SK-N-SH (cell line): ENCODE data around the gene LRRC2. TPM values are rescaled to one million over a fixed set of nuclear protein-coding genes. Genes with fewer than 3 reads are reported as not detected.

Experiments used
- CTCF ChIA-PET: fragments of 300-600, 350-600 bp; formaldehyde crosslinking; extraction: SDS; loops from one replicate; lab custom pipeline; 2021; lab: Yijun Ruan, JAX
- POLR2A ChIA-PET: fragments of 350-600 bp; sonication (Branson Sonifier 250); formaldehyde crosslinking; extraction: SDS; loops from one replicate; lab custom pipeline; 2020; ENCODE audit warnings: antibody characterized with exemption, inconsistent platforms; lab: Yijun Ruan, JAX
- DNase-seq: peaks from one replicate; pipeline ENCODE4 v3.0.0; 2012
- H2AFZ ChIP-seq: fragments of 200-600 bp; sonication (generic); 2 replicates; pipeline ENCODE4 v1.8.1; 2016; ENCODE audit warnings: antibody characterized with exemption, mild to moderate bottlenecking, low read depth
- H3F3A ChIP-seq: fragments of 200-600 bp; sonication (generic); replicated peaks from 2 replicates; pipeline ENCODE3; 2016; ENCODE audit warnings: antibody characterized with exemption, mild to moderate bottlenecking; ENCODE audit not compliant: insufficient read depth
- H3K27ac ChIP-seq, 2 experiments: fragments of 200-500 bp in 1 of 2; fragments of 200-600 bp in 1 of 2; sonication (Bioruptor generic) in 1 of 2; sonication (generic), shearing (Covaris generic) in 1 of 2; 2 replicates each; pipeline versions ENCODE4 v1.5.1 to v1.6.1; 2014 to 2016; ENCODE audit warnings: low read depth in 2 of 2, inconsistent platforms in 1 of 2, low read length in 1 of 2, mild to moderate bottlenecking in 1 of 2, mixed read lengths in 1 of 2
- H3K27me3 ChIP-seq: fragments of 200-600 bp; sonication (generic), shearing (Covaris generic); 2 replicates; pipeline ENCODE4 v1.6.1; 2016; ENCODE audit warnings: mixed run types; ENCODE audit not compliant: insufficient read depth
- H3K36me3 ChIP-seq, 2 experiments: fragments of 200-500 bp in 1 of 2; fragments of 200-600 bp in 1 of 2; sonication (Bioruptor generic) in 1 of 2; sonication (generic) in 1 of 2; replicated peaks in 1 of 2; 2 replicates each; pipeline versions ENCODE3 to v1.5.1; 2014 to 2016; ENCODE audit warnings: low read length in 1 of 2, mild to moderate bottlenecking in 1 of 2; ENCODE audit not compliant: insufficient read depth in 2 of 2, control insufficient read depth in 1 of 2
- H3K4me1 ChIP-seq, 2 experiments: fragments of 200-500 bp in 1 of 2; fragments of 200-600 bp in 1 of 2; sonication (Bioruptor generic) in 1 of 2; sonication (generic), shearing (Covaris generic) in 1 of 2; 2 replicates each; pipeline versions ENCODE4 v1.5.1 to v1.6.1; 2014 to 2016; ENCODE audit warnings: low read depth in 1 of 2, low read length in 1 of 2, mixed run types in 1 of 2; ENCODE audit not compliant: insufficient read depth in 2 of 2, control insufficient read depth in 1 of 2
- H3K4me2 ChIP-seq: fragments of 200-600 bp; sonication (generic), shearing (Covaris generic); 2 replicates; pipeline ENCODE4 v1.6.1; 2017; ENCODE audit warnings: mixed run types
- H3K4me3 ChIP-seq, 2 experiments: fragments of 200-500 bp in 1 of 2; fragments of 200-600 bp in 1 of 2; sonication (Bioruptor generic) in 1 of 2; sonication (generic), shearing (Covaris generic) in 1 of 2; 2 replicates each; pipeline versions ENCODE4 v1.5.1 to v1.8.1; 2014 to 2016; ENCODE audit warnings: low read depth in 2 of 2, inconsistent platforms in 1 of 2, low read length in 1 of 2, mild to moderate bottlenecking in 1 of 2, mixed read lengths in 1 of 2, moderate library complexity in 1 of 2
- H3K79me2 ChIP-seq: fragments of 200-600 bp; sonication (generic); 2 replicates; pipeline ENCODE4 v1.8.1; 2017; ENCODE audit warnings: mild to moderate bottlenecking; ENCODE audit not compliant: insufficient read depth
- H3K9ac ChIP-seq: fragments of 200-600 bp; sonication (generic); 2 replicates; pipeline ENCODE4 v1.6.1; 2017; ENCODE audit warnings: mixed run types
- H3K9me2 ChIP-seq: fragments of 200-600 bp; sonication (generic); 2 replicates; pipeline ENCODE4 v1.6.1; 2017; ENCODE audit warnings: mixed run types
- H3K9me3 ChIP-seq: fragments of 200-600 bp; sonication (generic); 2 replicates; pipeline ENCODE4 v1.6.1; 2017; ENCODE audit warnings: mixed run types, mild to moderate bottlenecking, moderate library complexity
- H4K20me1 ChIP-seq: fragments of 200-600 bp; sonication (generic); 2 replicates; pipeline ENCODE4 v1.6.1; 2017; ENCODE audit warnings: mild to moderate bottlenecking, mixed run types; ENCODE audit not compliant: insufficient read depth
- ELF1 ChIP-seq: IDR thresholded peaks from 2 replicates; pipeline ENCODE4 v1.4.0; 2012
- EZH2phosphoT487 ChIP-seq: fragments of 200-600 bp; sonication (generic); IDR thresholded peaks from 2 replicates; pipeline ENCODE4 v1.6.1; 2017; ENCODE audit warnings: low read depth, mixed run types, mild to moderate bottlenecking, antibody characterized with exemption, moderate library complexity, borderline replicate concordance
- FOXJ3 ChIP-seq: sonication (generic); formaldehyde crosslinking; IDR thresholded peaks from 2 replicates; pipeline ENCODE4 v1.5.1; 2020; ENCODE audit warnings: mild to moderate bottlenecking, missing genetic modification reagents
- GATA2 ChIP-seq: sonication (generic); formaldehyde crosslinking; IDR thresholded peaks from 2 replicates; pipeline ENCODE4 v1.5.0; 2020; ENCODE audit warnings: mild to moderate bottlenecking, missing genetic modification reagents
- MXI1 ChIP-seq: IDR thresholded peaks from 2 replicates; pipeline ENCODE4 v1.6.1; 2012; ENCODE audit warnings: mild to moderate bottlenecking, low read depth, low read length, improper control_type of control experiment
- NFIC ChIP-seq: IDR thresholded peaks from 2 replicates; pipeline ENCODE4 v1.4.0; 2012; ENCODE audit warnings: borderline replicate concordance
- POLR2AphosphoS5 ChIP-seq: IDR thresholded peaks from 2 replicates; pipeline ENCODE4 v1.6.1; 2012; ENCODE audit warnings: low read depth, low read length
- RAD21 ChIP-seq: IDR thresholded peaks from 2 replicates; pipeline ENCODE4 v1.6.1; 2012; ENCODE audit warnings: mild to moderate bottlenecking, low read length
- RCOR1 ChIP-seq: fragments of 150-350 bp; IDR thresholded peaks from 2 replicates; pipeline ENCODE4 v1.6.1; 2017; ENCODE audit warnings: antibody characterized with exemption, low read length
- REST ChIP-seq: IDR thresholded peaks from 2 replicates; pipeline ENCODE4 v1.6.1; 2012; ENCODE audit warnings: mild to moderate bottlenecking, low read depth, low read length, moderate library complexity
- SIN3A ChIP-seq: IDR thresholded peaks from 2 replicates; pipeline ENCODE4 v1.6.1; 2012; ENCODE audit warnings: low read depth, mild to moderate bottlenecking, low read length, moderate library complexity, borderline replicate concordance
- TEAD4 ChIP-seq: IDR thresholded peaks from 2 replicates; pipeline ENCODE4 v1.4.0; 2012; ENCODE audit warnings: mild to moderate bottlenecking, borderline replicate concordance; ENCODE audit not compliant: insufficient read depth
- USF1 ChIP-seq: IDR thresholded peaks from 2 replicates; pipeline ENCODE4 v1.4.0; 2012; ENCODE audit warnings: low read depth, borderline replicate concordance
- USF2 ChIP-seq: fragments of 150-350 bp; IDR thresholded peaks from 2 replicates; pipeline ENCODE4 v1.6.1; 2017; ENCODE audit warnings: antibody characterized with exemption, low read length, low read depth, borderline replicate concordance
- YY1 ChIP-seq: IDR thresholded peaks from 2 replicates; pipeline ENCODE4 v1.4.0; 2012; ENCODE audit warnings: low read depth, mild to moderate bottlenecking
- WGBS: methylation state at CpG from one replicate; pipeline ENCODE4 v1.1.6; 2017; ENCODE audit warnings: low lambda C conversion rate; 5-methylcytosine and 5-hydroxymethylcytosine counted together
- polyA plus RNA-seq, 3 experiments: library from polyadenylated mRNA; depleted of rRNA; stranded (reverse); fragments of >200 nt; gene quantifications; 2 replicates each; pipeline ENCODE4 v1.2.3, GENCODE V29; 2012

The LRRC2 gene
- polyA plus RNA-seq, 1 of the 3 experiments (the other 2 are of a cell fraction): 0.13 TPM

GRCh38 chr3:46516521-46516920 lies 49.6 kb downstream of the LRRC2 start (continued):
- no peak for TF ChIP-seq FOXJ3 (CRISPR knock-in tag)

GRCh38 chr3:46512191-46512749 lies 53.8 kb downstream of the LRRC2 start:
- no peaks in the 10 kb centered on the region for H4K20me1 ChIP-seq
- H3K79me2 ChIP-seq: no peaks in the 10 kb centered on the region
- DNase-seq: no peak
- ChIA-PET CTCF (interaction anchor here (1.0 kb wide), 1 partner anchor 24 kb away, joined by 4 read pairs; no protein-coding TSS in a partner anchor), POLR2A (no interaction called here)
- H3K36me3 ChIP-seq: no peaks in the 10 kb centered on the region
- H3K27ac ChIP-seq: no peak overlapping the region
- TF ChIP-seq RCOR1 (no peak), YY1 (no peak), RAD21 (no peak), GATA2 (CRISPR knock-in tag) (no peak), TEAD4 (no peak), SIN3A (no peak), NFIC (no peak), ELF1 (no peak), POLR2AphosphoS5 (no peak), USF2 (no peak), EZH2phosphoT487 (no peak), MXI1 (no peak), FOXJ3 (CRISPR knock-in tag) (no peak), USF1 (no peak), REST (no peak)
- no peak overlapping the region for H2AFZ ChIP-seq
- H3K4me2 ChIP-seq: no peak overlapping the region
- no peak overlapping the region for H3K9ac ChIP-seq
- H3K9me3 ChIP-seq: no peaks in the 10 kb centered on the region
- no peak overlapping the region for H3K4me3 ChIP-seq
- H3F3A ChIP-seq: no peaks in the 10 kb centered on the region
- 58% methylated on average over 2 of the region's 2 CpGs for WGBS
- H3K27me3 ChIP-seq: no peaks in the 10 kb centered on the region
- H3K9me2 ChIP-seq: no peaks in the 10 kb centered on the region
- H3K4me1 ChIP-seq: no peaks in the 10 kb centered on the region
